Rectal smooth muscle tissue (tissue), 1 donor: ENCODE data around the gene ULK4.
"Not testable (repeated sequence)": the region's sequence is repeated elsewhere in the genome, so short reads cannot be mapped to it uniquely, and the experiment has no call there.

ENCODE experiments used
- H3K27ac ChIP-seq: one replicate; pipeline ENCODE4 v1.7.0; 2013; ENCODE audit warnings: low read depth, low read length, inconsistent platforms
- H3K27me3 ChIP-seq: one replicate; pipeline ENCODE4 v1.7.0; 2013; ENCODE audit warnings: low read length; ENCODE audit not compliant: control insufficient read depth, insufficient read depth
- H3K36me3 ChIP-seq: one replicate; pipeline ENCODE4 v1.7.0; 2013; ENCODE audit warnings: low read length; ENCODE audit not compliant: control insufficient read depth, insufficient read depth
- H3K4me1 ChIP-seq: one replicate; pipeline ENCODE4 v1.7.0; 2013; ENCODE audit warnings: low read length; ENCODE audit not compliant: control insufficient read depth, insufficient read depth
- H3K4me3 ChIP-seq: one replicate; pipeline ENCODE4 v1.7.0; 2013; ENCODE audit warnings: low read length
- H3K9ac ChIP-seq: one replicate; pipeline ENCODE4 v1.7.0; 2013; ENCODE audit warnings: low read length

The ULK4 gene

DNA sequence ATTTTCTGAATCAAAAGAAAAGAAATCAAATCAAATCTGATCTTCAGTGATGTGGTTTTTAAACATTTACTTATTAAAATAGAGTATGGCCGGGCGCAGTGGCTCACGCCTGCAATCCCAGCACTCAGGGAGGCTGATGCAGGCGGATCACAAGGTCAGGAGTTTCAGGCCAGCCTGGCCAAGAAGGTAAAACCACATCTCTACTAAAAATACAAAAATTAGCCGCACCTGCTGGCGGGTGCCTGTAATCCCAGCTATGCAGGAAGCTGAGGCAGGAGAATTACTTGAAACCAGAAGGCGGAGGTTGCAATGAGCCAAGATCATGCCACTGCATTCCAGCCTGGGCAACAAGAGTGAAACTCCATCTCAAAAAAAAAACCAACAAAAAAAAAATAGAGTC lies 169.1 kb downstream of the ULK4 start:
- H3K27ac ChIP-seq, result no peak overlapping the region
- no peaks in the 10 kb centered on the region for H3K27me3 ChIP-seq
- no peaks in the 10 kb centered on the region for H3K36me3 ChIP-seq
- H3K4me3 ChIP-seq, result no peak overlapping the region
- no peaks in the 10 kb centered on the region for H3K4me1 ChIP-seq
- H3K9ac ChIP-seq, result no peak overlapping the region

DNA sequence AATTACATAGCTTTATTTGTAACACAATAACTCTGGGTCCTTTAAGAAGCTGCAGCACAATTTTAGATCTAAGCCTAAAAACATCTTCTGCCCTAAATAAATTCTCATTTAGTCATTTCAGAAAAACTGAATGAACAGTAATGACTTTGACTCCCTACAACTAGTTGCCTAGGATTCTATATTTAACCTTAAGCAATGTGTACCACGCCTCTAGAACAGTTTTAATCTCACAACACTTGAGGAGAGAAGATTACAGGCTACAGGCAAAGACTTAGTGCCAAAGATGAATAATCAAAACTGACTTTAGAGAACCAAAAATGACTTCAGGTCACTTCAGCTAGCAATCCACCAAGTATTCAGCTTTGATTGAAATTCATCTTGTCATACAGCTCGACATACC lies 192.8 kb downstream of the ULK4 start:
- H3K4me3 ChIP-seq, result no peak overlapping the region
- no peaks in the 10 kb centered on the region for H3K27me3 ChIP-seq
- H3K27ac ChIP-seq, result no peak overlapping the region
- no peaks in the 10 kb centered on the region for H3K4me1 ChIP-seq
- H3K9ac ChIP-seq, result no peak overlapping the region
- H3K36me3 ChIP-seq, result no peaks in the 10 kb centered on the region

DNA sequence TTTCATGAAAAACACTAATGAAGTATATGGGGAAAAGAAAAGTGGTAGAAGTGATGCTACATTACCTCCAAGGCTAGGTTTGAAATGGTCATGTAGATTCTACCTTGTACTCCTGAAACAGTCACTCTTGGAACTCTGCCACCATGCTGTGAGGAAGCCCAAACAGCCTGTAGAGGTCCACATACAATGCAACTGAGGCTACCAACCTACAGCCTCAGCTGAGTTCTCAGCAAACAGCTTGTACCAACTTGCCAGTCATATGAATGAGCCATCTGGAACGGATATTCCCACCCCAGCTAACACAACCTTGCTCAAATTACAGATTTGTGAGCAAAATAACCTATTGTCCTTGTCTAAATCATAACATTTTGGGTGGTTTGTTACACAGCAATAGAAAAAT lies 193.5 kb downstream of the ULK4 start:
- H3K27ac ChIP-seq, result no peak overlapping the region
- H3K4me3 ChIP-seq, result no peak overlapping the region
- H3K27me3 ChIP-seq, result no peaks in the 10 kb centered on the region
- no peak overlapping the region for H3K9ac ChIP-seq
- no peaks in the 10 kb centered on the region for H3K4me1 ChIP-seq
- no peaks in the 10 kb centered on the region for H3K36me3 ChIP-seq

DNA sequence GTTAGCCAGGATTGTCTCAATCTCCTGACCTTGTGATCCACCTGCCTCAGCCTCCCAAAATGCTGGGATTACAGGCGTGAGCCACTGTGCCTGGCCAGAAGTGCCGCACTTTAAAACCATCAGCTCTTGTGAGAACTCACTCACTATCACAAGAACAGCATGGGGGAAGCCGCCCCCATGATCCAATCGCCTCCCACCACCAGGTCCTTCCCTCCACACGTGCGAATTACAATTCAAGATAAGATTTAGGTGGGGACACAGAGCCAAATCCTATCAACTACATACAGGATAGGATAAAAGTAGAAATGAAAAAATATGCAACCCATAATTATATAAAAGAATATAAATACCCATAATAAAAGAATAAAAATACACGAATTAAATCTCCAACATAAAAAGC lies 199.0 kb downstream of the ULK4 start:
- H3K36me3 ChIP-seq, H3K4me1 ChIP-seq, H3K27ac ChIP-seq, H3K4me3 ChIP-seq, H3K27me3 ChIP-seq, H3K9ac ChIP-seq: not testable (repeated sequence)

DNA sequence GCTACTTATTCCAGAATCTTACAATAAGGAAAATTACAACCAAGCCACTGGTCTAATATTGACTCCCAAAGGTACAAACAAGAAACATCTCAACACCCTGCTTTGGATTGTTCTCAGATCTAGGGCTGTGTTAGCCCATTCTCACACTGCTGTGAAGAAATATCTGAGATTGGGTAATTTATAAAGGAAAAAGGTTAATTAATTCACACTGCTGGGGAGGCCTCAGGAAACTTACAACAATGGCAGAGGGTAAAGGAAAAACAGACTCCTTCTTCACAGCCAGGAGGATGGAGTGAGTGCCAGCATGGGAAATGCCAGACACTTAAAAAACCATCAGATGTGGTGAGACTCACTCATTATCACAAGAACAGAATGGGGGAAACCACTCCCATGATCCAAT lies 208.3 kb downstream of the ULK4 start:
- H3K4me3 ChIP-seq, result no peak overlapping the region
- no peaks in the 10 kb centered on the region for H3K4me1 ChIP-seq
- no peak overlapping the region for H3K27ac ChIP-seq
- H3K9ac ChIP-seq, result no peak overlapping the region
- H3K36me3 ChIP-seq, result no peaks in the 10 kb centered on the region
- no peaks in the 10 kb centered on the region for H3K27me3 ChIP-seq

DNA sequence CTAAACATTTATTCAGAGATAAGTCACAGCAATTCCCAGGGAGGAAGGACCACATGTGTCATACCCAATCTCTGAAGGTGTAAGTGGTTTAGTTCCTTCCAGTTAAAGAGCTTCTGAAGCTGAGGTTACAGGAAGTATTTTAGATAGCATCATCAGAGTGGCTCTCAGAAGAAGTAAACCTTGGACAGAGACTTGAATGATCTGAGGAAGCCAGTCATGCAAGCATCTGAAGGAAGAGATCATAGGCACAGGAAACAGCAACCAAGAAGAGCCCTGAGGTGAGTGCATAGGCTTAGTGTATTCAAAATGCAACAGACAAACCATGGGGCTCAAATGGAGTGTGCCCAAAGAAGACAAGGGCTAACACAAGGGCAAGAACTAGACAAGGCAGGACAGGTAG lies 210.3 kb downstream of the ULK4 start:
- H3K27ac ChIP-seq, result no peak overlapping the region
- H3K4me1 ChIP-seq, result no peaks in the 10 kb centered on the region
- no peak overlapping the region for H3K4me3 ChIP-seq
- no peaks in the 10 kb centered on the region for H3K36me3 ChIP-seq
- no peaks in the 10 kb centered on the region for H3K27me3 ChIP-seq
- no peak overlapping the region for H3K9ac ChIP-seq

DNA sequence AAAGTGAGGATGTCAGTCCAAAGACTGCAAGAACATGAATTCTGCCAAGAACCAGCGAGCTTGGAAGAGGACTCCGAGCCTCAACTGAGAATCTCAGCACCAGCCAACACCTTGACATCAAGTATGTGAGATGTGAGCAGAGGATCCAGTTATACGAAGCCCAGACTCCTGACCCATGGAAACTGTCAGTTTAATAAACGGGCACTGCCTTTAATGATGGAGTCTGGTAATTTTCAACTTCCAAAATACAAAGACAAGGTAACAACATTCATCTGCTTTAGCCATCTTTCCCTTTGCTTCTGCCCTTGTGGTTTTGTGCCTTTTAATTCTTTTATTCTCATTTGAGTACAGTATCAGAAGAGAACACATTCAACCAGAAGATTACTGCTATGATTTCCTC lies 211.9 kb downstream of the ULK4 start:
- Histone ChIP-seq H3K9ac (no peak overlapping the region), H3K4me1 (no peaks in the 10 kb centered on the region), H3K4me3 (no peak overlapping the region), H3K27ac (no peak overlapping the region), H3K27me3 (no peaks in the 10 kb centered on the region), H3K36me3 (no peaks in the 10 kb centered on the region)

DNA sequence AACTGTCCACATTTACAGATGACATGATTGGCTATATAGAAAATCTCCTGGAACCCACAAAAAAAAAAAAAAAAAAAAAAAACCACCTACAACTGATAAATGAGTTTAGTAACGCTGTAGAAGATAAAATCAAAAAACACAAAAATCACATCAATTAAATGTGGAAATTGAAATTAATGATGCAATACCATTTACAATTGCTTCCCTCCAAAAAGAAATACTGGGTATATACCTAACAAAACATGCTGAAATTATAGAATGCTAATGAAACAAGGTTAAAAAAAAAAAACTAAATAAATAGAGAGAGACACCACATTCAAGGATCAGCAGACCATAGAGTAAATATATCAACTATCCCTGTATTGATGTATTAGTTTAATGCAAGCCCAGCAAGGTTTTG lies 215.7 kb downstream of the ULK4 start:
- Histone ChIP-seq H3K9ac (no peak overlapping the region), H3K4me3 (no peak overlapping the region), H3K36me3 (no peaks in the 10 kb centered on the region), H3K27me3 (no peaks in the 10 kb centered on the region), H3K4me1 (no peaks in the 10 kb centered on the region), H3K27ac (no peak overlapping the region)

DNA sequence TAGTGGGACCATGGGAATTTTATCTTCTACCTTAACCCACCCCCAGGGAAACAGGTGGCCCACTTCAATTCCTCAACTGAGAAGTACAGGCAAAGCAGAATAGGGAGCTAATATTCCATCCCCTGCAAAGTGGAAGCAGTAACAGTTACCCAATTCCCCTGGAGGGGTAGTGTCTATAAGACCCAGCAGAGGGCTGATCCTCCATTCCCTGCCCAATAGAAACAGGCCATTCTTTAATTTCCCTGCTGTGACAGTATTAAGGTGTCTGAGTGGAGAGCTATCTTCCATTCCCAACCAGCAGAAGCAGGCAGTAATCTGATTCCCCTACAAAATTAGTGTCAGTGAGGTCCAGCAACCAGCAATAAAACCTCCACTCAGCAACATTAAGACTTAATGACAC lies 219.8 kb downstream of the ULK4 start:
- H3K36me3 ChIP-seq, result no peaks in the 10 kb centered on the region
- H3K4me3 ChIP-seq, result no peak overlapping the region
- no peaks in the 10 kb centered on the region for H3K4me1 ChIP-seq
- no peak overlapping the region for H3K9ac ChIP-seq
- no peaks in the 10 kb centered on the region for H3K27me3 ChIP-seq
- H3K27ac ChIP-seq, result no peak overlapping the region

DNA sequence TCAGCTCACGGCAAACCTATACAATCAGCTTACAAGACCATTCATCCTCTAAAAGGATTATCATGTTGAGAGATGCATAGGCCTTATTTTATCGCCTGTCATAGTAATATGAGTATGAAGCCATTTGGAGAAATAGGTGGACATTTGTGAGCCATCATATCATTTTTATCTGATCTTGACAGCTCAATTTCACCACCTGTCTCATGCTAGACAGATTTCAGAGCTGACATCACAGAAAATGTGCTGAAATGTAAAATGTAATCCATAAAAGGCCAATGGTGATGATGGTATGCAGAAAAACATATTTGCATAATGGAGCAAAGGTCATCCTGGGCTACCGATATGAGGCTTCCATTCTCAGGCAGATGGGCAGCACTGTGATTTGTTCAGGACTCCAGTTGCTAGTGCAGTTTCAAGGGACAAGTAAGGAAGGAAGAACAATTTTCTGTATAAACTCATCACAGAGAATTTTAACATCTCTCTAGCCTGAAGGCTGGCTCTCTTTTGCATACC lies 221.5 kb downstream of the ULK4 start:
- no peak overlapping the region for H3K4me3 ChIP-seq
- H3K9ac ChIP-seq, result no peak overlapping the region
- H3K36me3 ChIP-seq, result no peaks in the 10 kb centered on the region

DNA sequence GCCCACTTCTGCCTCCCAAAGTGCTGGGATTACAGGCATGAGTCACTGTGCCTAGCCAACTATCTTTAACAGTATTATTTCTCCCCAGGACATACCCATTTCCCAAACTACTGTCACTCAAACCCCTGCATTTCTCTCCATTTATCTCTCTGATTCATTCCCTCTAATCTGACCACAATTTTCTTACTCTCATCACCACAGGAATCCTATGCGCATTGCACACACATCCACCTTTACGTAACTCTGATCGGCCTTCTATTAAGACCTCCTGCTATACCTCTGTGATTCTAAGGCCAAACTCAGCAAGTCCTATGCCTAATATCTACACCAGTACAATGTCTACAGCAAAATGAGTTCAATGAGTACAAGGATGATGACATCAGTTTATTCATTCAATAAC lies 235.0 kb downstream of the ULK4 start:
- Histone ChIP-seq H3K4me3 (no peak overlapping the region), H3K4me1 (no peaks in the 10 kb centered on the region), H3K9ac (no peak overlapping the region), H3K36me3 (no peaks in the 10 kb centered on the region), H3K27me3 (no peaks in the 10 kb centered on the region), H3K27ac (no peak overlapping the region)

More for the DNA sequence above, 221.5 kb downstream of the ULK4 start:
- H3K27ac ChIP-seq, result no peak overlapping the region
- no peaks in the 10 kb centered on the region for H3K27me3 ChIP-seq
- no peaks in the 10 kb centered on the region for H3K4me1 ChIP-seq

DNA sequence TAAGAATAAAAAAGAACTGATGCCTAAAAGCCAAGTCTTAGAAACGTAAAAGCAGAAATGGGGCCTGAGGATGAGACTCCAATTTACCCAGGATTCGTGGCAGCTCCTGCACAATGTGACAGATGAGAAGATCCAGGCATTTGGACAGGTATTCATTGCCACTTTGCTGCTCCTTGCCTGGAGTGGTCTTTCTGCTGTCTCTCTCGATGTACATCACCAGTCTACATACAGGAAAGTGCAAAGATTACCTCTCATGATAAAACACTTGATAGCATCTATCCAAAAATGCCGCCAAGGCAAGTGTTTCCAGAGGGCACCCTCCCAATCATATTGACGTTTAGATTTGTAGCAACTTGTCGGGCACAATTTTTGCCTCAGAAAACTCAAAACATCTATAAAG lies 244.3 kb downstream of the ULK4 start:
- Histone ChIP-seq H3K9ac (no peak overlapping the region), H3K4me1 (no peaks in the 10 kb centered on the region), H3K27ac (no peak overlapping the region), H3K4me3 (no peak overlapping the region), H3K27me3 (no peaks in the 10 kb centered on the region), H3K36me3 (no peaks in the 10 kb centered on the region)

DNA sequence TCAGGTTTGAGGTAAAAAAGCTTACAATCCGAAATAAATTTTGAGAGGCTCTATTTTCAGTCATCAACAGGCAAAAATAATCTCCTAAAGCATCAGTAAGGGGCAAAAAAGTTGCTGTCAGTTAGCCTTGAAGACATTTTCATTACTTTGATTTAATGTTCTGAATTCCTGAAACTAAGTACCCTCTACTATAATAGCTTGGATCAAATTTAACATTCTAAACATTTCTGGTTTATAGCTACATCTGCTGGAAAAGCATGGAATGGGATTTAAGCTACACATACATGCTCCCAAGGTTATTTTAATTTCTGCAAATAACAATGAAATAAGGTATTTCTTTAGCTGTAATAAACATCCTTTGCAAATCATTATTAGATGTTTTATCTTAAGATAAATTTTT lies 245.4 kb downstream of the ULK4 start:
- no peaks in the 10 kb centered on the region for H3K27me3 ChIP-seq
- no peak overlapping the region for H3K9ac ChIP-seq
- no peaks in the 10 kb centered on the region for H3K36me3 ChIP-seq
- no peaks in the 10 kb centered on the region for H3K4me1 ChIP-seq
- no peak overlapping the region for H3K27ac ChIP-seq
- no peak overlapping the region for H3K4me3 ChIP-seq
